D341Med (cell line): ENCODE results near the gene GLT1D1.

Experiments used
- DNase-seq: peaks from one replicate; pipeline ENCODE4 v3.0.0; 2012; ENCODE audit warnings: low spot score

Gene GLT1D1

DNA sequence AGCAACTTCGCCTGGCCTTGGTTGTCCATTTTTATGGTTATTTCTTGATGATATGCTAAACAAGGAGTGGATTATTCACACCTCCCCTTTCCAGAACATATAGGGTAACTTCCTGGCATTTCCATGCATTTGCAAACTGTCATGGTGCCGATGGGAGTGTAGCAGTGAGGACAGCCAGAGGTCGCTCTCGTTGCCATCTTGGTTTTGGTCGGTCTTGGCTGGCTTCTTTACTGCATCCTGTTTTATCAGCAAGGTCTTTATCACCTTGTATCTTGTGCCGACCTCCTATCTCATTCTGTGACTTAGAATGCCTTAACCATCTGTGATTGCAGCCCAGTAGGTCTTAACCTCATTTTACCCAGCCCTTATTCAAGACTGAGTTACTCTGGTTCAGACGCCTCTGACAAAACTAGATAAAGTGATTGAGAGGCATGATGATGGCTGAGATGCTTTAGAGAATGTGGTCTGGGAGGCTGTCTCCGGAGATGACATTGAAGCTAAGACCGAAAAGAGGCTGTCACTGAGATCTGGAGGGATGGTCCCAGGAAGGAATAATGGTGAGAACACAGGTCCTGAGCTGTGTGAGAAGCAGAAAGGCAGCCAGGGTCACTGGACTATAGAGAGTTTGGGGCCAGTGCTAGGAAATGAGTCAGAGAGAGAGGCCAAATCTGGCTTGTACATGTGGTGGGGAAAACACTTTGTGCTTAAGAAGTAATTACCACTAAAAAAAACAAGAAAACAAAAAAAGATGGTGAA, 2.9 kb downstream of the GLT1D1 start:
- no peak for DNase-seq

- no peak for DNase-seq
Observed at GRCh38 chr12:128856791-128857078, 3.5 kb downstream of the GLT1D1 start.

DNA sequence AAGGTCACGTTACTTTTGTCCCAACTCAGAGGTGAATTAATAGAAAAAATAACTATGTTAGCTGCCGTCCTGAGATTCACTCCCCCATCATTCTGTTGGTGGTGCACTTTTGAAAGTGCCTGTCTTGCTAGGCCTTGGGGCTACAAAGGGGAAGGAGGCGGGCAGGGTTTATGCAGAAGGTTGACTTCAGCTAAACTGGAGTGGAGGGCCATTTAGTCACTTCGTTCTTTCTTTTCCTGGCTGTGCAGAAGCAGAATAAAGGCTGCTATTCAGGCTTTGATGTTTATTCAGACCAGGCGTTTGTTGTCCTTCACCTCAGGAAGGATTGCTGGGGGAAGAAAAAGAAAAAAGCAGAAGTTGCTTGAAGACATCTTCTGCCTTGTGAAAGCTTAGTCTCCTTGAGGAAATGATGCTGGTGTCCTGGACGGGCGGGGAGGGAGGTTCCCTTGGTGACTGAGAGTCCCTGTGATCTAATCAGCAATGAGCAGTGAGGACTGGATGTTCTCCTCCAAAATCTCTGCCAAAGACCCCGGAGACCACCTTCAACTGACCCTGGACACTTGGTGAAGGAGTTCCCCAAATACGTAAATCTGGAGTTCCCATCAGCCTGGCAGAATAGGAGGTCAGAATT, 4.0 kb downstream of the GLT1D1 start:
- DNase-seq: no peak

DNA sequence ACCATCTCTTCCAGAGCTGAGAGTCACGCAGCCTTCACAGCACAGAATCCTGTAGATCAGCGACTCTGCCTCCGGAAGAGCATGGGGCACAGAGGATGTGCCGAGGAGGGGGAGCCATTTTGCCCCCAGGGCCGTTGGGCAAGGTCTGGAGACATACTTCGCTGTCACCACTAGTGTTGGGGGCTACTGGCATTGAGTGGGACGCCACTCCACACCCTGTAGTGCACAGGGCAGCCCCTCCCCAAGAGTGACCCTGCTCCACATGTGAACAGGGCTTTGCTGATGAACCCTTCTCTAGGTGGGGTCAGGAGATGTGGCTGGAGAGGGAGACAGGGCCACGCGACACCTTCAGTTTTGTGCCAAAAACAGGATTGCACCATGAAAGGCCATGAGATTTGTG, 6.0 kb downstream of the GLT1D1 start:
- DNase-seq: no peak

- DNase-seq: no peak
Observed at GRCh38 chr12:128861226-128862016, 8.1 kb downstream of the GLT1D1 start.

DNA sequence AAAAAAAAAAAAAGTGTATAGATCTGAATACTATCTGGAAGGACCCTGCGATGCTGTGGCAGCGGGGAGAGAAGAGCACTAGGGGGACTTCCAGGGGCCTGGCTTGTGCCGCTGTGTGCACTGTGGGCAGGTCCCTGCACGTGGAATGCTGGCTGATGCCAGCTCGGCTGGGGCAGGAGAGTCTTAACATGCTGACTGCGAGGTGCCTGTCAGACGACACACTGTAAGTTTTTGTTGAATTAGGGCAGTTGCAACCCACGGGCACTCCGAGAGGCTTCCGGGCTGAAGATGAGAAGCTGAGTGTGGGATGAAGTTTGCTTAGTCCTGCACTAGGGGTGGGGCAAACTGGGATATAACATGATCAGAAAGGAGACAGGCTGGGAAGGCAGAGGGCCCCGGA, 10.7 kb downstream of the GLT1D1 start:
- no peak for DNase-seq

- no peak for DNase-seq
Observed at GRCh38 chr12:128864516-128865186, 11.4 kb downstream of the GLT1D1 start.

DNA sequence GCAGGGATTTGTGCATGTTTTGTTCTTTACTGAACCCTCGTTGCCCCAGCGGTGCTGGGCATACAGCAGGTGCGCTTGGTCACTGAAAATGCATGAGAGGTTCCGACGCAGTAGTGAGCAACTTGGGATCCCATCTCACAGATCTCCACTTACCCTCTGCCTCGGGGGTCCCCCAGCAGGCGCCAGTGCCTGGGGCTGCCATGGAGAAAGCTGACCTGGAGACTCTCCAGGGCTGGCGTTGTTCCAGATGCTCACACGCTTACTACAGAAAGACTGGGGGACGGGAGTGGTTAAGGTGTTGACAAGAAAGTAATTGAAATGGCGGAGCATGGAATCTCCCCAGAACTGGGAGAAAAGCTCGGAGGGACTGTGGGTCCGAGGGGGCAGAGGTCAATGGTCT, 14.2 kb downstream of the GLT1D1 start:
- DNase-seq: no peak

GRCh38 chr12:128871516-128871892, 18.2 kb downstream of the GLT1D1 start:
- DNase-seq: no peak

GRCh38 chr12:128872303-128872702, 19.0 kb downstream of the GLT1D1 start:
- DNase-seq: no peak

- DNase-seq: no peak
Observed at GRCh38 chr12:128876559-128876958, 23.3 kb downstream of the GLT1D1 start.

DNA sequence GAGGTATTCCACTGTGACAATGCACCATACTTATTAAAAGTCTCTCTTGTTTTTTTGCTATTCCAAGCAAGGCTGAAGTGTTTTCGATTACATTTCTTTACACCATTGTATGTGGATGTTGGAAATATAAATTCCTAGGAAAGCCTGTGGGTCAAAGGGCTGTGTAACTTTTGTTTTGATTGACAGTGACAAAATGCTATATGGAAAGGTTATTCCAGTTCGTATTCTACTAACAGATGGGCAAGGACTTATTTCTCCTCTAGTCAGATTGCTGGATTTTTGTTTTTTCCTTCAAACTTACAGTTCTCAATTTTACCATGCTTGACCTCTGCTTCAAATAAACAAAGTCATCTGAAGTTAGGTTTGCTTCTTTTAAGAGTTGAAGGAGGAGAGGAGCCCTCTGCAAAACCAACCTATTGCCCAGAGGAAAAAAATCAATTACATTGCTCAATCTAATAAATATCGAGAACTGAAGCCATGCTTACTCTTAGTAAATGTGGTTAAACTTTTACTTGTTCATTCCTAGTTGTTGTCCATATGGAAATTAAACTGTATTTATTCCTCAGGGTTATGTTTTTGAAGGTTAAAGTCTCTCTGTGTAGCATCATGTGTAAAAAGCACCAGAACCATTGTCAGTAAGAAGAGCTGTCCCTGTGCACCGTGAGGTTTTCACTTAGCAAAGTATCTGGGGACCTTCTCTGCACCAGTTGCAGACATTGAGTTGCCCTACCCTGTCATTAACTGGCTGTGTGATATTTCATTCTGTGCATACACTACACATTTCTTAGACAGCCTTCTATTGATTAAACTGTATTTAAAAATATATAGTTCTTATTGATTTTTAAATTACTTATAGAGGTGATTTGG, 26.9 kb downstream of the GLT1D1 start:
- no peak for DNase-seq

- no peak for DNase-seq
Observed at GRCh38 chr12:128891856-128892255, 38.6 kb downstream of the GLT1D1 start.

- DNase-seq: no peak
Observed at GRCh38 chr12:128903236-128903635, 50.0 kb downstream of the GLT1D1 start.

DNA sequence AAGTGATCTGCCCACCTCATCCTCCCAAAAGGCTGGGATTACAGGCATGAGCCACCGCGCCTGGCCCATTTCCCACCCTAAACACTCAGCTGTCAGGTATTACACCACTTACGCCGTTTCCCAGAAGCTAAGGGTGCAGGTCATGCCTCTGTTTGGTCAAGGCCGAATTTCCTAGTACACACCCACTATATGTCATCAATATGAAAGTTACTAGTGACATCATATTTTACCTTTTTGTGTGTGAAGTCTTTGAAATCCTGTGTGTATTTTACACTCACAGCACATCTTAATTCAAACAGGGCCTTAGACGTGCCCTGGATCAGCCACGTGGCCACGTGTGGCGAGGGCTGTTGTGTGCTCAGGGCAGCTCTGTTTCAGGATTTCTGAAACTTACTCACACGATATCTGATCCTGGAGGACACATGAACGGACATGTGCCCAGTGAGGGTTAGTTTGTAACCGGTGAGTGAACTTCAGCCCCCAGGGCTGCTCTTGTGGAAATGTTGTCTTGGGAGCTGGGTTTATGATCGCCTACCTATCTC, 51.8 kb downstream of the GLT1D1 start:
- no peak for DNase-seq

DNA sequence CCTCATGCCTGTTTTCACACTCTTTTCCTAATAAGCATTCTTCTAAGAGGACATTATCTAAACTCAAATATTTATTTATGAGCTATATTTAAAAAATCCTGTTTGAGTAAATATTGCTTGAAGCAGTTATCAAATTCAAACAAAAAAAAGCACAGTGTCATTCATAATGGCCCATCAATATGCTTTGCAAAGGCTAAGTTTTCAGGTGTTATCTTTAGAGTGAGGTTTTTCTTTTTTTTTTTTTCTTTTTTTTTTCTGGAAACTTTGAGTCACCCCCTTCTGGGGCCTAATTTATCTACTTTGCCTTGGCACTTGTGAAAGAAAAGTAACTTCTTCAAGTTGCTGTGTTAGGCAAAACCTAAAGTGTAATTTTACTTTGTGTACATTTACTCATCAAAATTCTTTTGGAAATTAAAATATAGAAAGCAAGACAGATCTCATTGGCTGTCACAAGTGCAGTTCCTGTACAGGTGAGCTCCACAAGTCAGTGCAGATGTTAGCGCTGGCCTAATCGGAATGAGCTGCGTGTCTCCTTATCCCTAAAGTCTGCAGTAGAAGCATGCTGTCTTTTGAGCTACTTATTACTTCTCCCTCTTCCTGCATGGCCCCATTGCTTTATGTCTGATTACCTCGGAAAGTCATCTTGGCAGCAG, 53.3 kb downstream of the GLT1D1 start:
- no peak for DNase-seq

DNA sequence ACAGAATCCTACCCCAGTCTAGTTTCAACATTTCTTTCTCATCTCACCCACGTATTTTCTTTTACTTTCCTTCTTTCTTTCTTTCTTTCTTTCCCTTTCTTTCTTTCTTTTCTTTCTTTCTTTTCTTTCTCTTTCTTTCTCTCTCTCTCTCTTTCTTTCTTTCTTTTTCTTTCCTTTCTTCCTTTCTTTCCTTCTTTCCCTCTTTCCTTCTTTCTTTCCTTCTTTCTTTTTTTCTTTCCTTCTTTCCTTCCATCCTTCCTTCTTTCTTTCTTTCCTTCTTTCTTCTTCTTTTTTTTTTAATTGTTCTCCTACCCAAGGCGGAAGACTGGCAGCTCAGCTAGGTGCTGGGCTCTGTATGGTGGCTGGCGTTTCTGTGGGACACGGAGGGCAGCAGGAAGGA, 55.0 kb downstream of the GLT1D1 start:
- no peak for DNase-seq

DNA sequence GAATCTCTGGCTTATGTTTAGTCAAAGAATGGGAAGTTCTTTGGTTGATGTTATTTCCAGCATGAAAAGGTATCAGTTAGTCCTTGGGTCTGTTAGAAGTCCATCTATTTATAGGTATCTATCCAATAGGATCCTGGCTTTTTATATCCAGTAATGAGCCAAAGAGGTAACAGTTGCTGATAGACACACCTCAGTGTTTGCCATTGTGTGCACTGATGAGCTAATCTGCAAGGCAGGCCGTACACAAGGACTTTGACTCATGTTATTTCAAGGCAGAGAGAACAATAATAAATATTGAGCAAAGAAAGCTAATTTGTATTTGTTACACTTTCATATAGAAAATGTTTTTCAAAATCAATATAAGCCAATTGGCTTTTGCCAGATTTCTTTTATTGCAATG, 56.4 kb downstream of the GLT1D1 start:
- no peak for DNase-seq

- DNase-seq: no peak
Observed at GRCh38 chr12:128910629-128911028, 57.4 kb downstream of the GLT1D1 start.

GRCh38 chr12:128911861-128912260, 58.6 kb downstream of the GLT1D1 start:
- DNase-seq: no peak
